ENCODE data around the gene ABCD1.

GRCh38 chrX:153765138-153766079, 40.8 kb downstream of the ABCD1 start:
- TF ChIP-seq MAX (IDR thresholded peaks at IDR 0.05): no peak
- TF ChIP-seq CTCF (IDR thresholded peaks at IDR 0.05; ENCODE audit: low read depth, low read length, missing input control): no peak
- no peak for TF ChIP-seq ZBTB33 (IDR thresholded peaks at IDR 0.05)
- TF ChIP-seq RXRA (IDR thresholded peaks at IDR 0.05): no peak
- no peak for TF ChIP-seq TAF1 (conservative IDR thresholded peaks at IDR 0.05)
- TF ChIP-seq RAD21 (IDR thresholded peaks at IDR 0.05): no peak
- TF ChIP-seq SP1 (IDR thresholded peaks at IDR 0.05): no peak
- TF ChIP-seq REST (IDR thresholded peaks at IDR 0.05): no peak
- TF ChIP-seq EGR1 (IDR thresholded peaks at IDR 0.05; ENCODE audit: low read depth in 2 of 2): no peak
- TF ChIP-seq HNF4G (IDR thresholded peaks at IDR 0.05): no peak

All from liver (tissue), 3 donors.